Measurements from ENCODE around the gene HHLA2.

Gene HHLA2

DNA sequence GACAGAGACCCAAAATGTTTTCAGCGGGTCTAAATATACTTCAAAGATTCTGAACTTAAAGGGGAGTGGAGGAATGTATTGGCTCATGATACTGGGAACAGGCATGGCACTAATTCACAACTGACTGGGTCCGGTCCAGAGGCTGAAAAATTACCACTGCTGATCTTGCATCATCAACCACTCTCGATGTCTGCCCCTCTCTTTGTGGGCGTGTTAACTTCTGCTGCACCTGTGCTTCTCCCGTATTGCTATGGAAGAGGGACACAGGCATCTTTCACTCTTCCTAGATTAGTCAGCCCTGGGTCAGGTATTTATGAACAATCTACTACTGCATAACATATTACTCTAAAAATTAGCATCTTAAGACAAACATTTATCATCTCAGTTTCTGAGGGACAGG, 33.2 kb downstream of the HHLA2 start:
- H3K4me2 ChIP-seq (ENCODE audit: low read length), result no peak overlapping the region

GRCh38 chr3:108329947-108330346, 33.6 kb downstream of the HHLA2 start:
- Histone ChIP-seq H3K4me1 (ENCODE audit: insufficient read depth, low read length, severe bottlenecking) (no peaks in the 10 kb centered on the region), H3K4me2 (ENCODE audit: low read length) (no peak overlapping the region), H3K79me2 (ENCODE audit: insufficient read depth, low read length) (no peaks in the 10 kb centered on the region), H3K9me2 (ENCODE audit: low read depth, low read length) (no peaks in the 10 kb centered on the region), H3K4me3 (ENCODE audit: low read depth, low read length, poor library complexity, severe bottlenecking) (no peak overlapping the region), H2AFZ (ENCODE audit: low read length) (no peak overlapping the region), H4K20me1 (ENCODE audit: insufficient read depth, low read length) (no peaks in the 10 kb centered on the region), H3K36me3 (ENCODE audit: insufficient read depth, low read length) (no peaks in the 10 kb centered on the region), H3F3A (ENCODE audit: insufficient read depth, low read length) (no peaks in the 10 kb centered on the region), H3K27me3 (ENCODE audit: insufficient read depth, low read length) (no peaks in the 10 kb centered on the region), H3K9ac (ENCODE audit: low read length) (no peak overlapping the region), H3K27ac (ENCODE audit: low read depth, low read length, poor library complexity, severe bottlenecking) (no peak overlapping the region), H3K9me3 (ENCODE audit: low read length) (no peaks in the 10 kb centered on the region)
- TF ChIP-seq EZH2 (IDR thresholded peaks at IDR 0.05; ENCODE audit: borderline replicate concordance, low read length) (no peak), CTCF (IDR thresholded peaks at IDR 0.05; ENCODE audit: low read length) (no peak)

More for the DNA sequence above, 33.2 kb downstream of the HHLA2 start:
- Histone ChIP-seq H4K20me1 (ENCODE audit: insufficient read depth, low read length) (no peaks in the 10 kb centered on the region), H3K9me3 (ENCODE audit: low read length) (no peaks in the 10 kb centered on the region), H3K9ac (ENCODE audit: low read length) (no peak overlapping the region), H2AFZ (ENCODE audit: low read length) (no peak overlapping the region), H3K9me2 (ENCODE audit: low read depth, low read length) (no peaks in the 10 kb centered on the region), H3K79me2 (ENCODE audit: insufficient read depth, low read length) (no peaks in the 10 kb centered on the region), H3K4me3 (ENCODE audit: low read depth, low read length, poor library complexity, severe bottlenecking) (no peak overlapping the region), H3K4me1 (ENCODE audit: insufficient read depth, low read length, severe bottlenecking) (no peaks in the 10 kb centered on the region), H3K27ac (ENCODE audit: low read depth, low read length, poor library complexity, severe bottlenecking) (no peak overlapping the region), H3F3A (ENCODE audit: insufficient read depth, low read length) (no peaks in the 10 kb centered on the region), H3K36me3 (ENCODE audit: insufficient read depth, low read length) (no peaks in the 10 kb centered on the region), H3K27me3 (ENCODE audit: insufficient read depth, low read length) (no peaks in the 10 kb centered on the region)
- TF ChIP-seq EZH2 (IDR thresholded peaks at IDR 0.05; ENCODE audit: borderline replicate concordance, low read length), result no peak
- no peak for TF ChIP-seq CTCF (IDR thresholded peaks at IDR 0.05; ENCODE audit: low read length)

DNA sequence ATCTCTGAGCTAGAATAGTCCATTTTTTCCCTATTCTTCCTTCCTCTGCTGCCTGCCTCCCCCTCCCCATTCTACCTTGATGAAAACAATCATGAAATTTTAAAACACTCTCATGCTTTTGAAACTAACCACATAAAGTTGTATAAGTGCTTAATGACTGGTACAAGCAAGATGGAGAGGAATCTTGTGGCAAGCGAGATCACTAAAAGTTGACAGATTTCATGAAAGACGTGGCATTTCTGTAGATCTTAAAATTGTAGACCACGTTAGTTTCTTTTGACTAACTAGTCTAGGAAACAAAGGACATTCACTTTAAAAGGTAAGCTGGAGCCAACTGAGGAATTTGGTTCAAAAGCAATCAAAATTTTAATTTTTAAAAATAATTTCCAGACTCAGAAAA, 35.4 kb downstream of the HHLA2 start:
- Histone ChIP-seq H3K9ac (ENCODE audit: low read length) (no peak overlapping the region), H3K27me3 (ENCODE audit: insufficient read depth, low read length) (no peaks in the 10 kb centered on the region), H3K27ac (ENCODE audit: low read depth, low read length, poor library complexity, severe bottlenecking) (no peak overlapping the region), H4K20me1 (ENCODE audit: insufficient read depth, low read length) (no peaks in the 10 kb centered on the region), H3K4me3 (ENCODE audit: low read depth, low read length, poor library complexity, severe bottlenecking) (no peak overlapping the region), H3F3A (ENCODE audit: insufficient read depth, low read length) (no peaks in the 10 kb centered on the region), H2AFZ (ENCODE audit: low read length) (no peak overlapping the region), H3K9me3 (ENCODE audit: low read length) (no peaks in the 10 kb centered on the region), H3K79me2 (ENCODE audit: insufficient read depth, low read length) (no peaks in the 10 kb centered on the region), H3K4me1 (ENCODE audit: insufficient read depth, low read length, severe bottlenecking) (no peaks in the 10 kb centered on the region), H3K36me3 (ENCODE audit: insufficient read depth, low read length) (no peaks in the 10 kb centered on the region), H3K9me2 (ENCODE audit: low read depth, low read length) (no peaks in the 10 kb centered on the region), H3K4me2 (ENCODE audit: low read length) (no peak overlapping the region)
- TF ChIP-seq CTCF (IDR thresholded peaks at IDR 0.05; ENCODE audit: low read length), result no peak
- no peak for TF ChIP-seq EZH2 (IDR thresholded peaks at IDR 0.05; ENCODE audit: borderline replicate concordance, low read length)
